Raji (cell line): Measurements from ENCODE around the gene LRRIQ4.

Experiments used
- POLR2A ChIP-seq: IDR thresholded peaks from 2 replicates; pipeline ENCODE4 v1.6.1; 2011; ENCODE audit warnings: low read depth, low read length, control low read depth; ENCODE audit not compliant: insufficient read depth

The LRRIQ4 gene

DNA sequence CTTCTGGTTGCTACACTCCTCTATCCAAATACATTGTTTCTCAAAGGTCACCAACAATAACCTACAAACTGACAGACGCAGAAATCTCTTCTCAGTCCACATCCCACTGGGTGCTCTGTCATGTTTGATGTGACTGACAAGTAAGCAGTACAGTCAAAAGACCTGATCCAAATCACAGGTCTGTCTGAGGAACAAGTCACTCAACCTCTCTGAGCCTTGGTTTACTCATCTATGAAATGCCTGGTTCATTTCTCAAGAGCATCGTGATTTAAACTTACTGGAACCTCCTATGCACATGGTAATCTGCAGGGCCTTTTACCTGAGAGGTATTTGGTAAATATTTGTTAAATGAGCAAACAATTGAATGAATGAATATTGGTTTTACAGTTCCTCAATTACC lies 51.6 kb downstream of the LRRIQ4 start:
- TF ChIP-seq POLR2A = no peak

DNA sequence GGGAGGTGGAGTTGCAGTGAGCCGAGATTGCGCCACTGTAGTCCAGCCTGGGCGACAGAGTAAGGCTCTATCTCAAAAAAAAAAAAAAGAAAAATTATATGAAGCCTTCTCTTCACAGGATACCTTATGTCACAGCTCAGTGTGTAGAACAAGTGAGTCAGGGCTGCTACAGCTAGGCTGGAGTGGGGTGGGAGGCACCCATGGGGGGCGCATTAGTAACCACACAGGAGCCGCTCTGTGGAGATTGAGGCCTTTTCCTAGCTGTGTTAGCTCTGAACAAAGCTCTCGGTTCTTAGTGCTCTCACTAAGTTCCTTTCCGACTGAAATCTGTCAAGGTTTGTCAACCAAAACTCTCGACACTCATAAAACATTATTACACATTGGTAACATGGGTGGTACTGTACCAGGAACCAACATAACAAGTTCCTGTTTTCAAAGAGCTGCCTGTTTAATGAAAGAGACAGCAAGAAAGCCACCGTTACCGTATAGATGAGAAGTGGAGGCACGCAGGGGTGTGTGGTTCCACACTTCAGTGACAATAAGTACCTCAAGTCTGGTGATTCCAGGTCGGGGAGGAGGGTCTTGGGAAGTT lies 52.6 kb downstream of the LRRIQ4 start:
- no peak for TF ChIP-seq POLR2A

DNA sequence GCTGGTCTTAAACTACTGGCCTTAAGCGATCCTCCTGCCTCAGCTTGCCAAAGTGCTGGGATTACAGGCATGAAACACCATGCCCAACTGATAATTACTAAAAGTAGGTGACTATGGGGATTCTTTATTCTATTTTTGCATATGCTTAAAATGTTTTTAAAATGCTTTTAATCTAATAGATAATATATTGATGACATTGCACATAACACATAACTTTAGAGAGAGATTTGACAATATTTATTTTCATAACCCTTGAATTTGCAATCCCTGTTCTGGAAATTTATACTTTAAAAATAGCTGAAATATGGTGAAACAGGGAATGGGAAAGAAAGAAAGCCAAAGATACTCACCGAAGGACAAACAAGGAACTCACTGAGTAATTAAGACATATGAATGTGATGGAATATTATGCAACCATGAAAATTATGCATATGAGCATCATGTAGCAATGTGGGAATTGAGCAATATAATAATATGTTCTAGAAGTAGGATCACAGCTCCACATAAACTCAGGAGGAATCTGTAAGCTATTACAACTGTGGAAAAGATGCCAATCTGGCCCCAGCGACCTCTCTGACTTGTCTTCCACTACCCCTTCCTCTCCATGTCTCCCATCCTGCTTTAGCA lies 55.0 kb downstream of the LRRIQ4 start:
- no peak for TF ChIP-seq POLR2A

DNA sequence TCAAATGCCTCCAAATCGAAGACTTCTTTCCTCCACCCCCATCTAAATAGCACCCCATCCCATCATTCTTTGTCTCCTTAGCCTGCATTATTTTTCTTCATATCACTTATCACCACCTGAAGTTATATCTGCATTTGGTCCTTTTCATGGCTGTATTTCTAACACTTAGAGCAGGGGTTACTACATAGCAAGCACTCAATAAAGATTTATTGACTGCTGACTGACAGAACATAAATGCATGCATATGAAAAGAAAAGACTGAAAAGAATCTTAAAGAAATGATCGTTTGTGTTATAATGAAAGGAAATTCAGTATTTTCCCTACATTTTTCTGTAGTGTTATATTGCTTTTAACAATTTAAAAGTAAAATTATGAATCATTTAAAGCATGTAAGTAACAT lies 55.7 kb downstream of the LRRIQ4 start:
- no peak for TF ChIP-seq POLR2A

DNA sequence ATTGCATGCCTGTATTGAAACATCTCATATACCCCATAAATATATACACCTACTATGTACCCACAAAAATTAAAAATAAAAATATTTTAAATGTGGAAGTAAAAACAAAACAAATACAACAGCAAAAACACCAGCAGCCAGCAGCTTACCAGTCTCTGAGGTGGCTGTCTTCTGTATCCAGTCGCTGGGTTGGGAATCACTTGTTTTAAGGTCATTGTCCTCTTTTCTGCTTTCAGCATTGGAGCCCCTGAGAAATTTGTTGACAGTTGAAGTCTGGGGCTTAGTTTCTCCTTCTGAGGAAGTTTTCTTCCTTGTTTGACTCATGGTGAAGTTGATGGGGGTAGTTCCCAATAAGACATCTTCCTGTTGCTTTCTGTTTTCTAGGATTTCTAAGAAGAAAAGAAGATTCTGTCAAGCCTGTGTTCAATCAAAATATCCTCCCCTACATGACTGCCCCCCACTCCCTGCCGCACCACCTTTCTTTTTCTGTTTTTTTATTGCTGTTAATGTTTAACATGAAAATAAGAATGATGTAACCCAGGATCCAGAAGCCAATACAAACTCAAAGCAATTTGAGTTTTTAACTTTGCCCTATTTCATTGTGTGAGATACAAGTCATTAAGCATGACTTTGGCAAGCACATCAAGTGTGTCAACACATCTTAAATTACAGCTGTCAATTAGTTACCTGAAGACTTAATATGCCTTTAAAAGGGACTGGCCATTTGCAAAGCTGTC lies 57.0 kb downstream of the LRRIQ4 start, which contains the start of gene LRRC31:
Gene LRRC31 (minus strand): TSS at position 452 of the 737 bp plus-strand sequence. CDS start 128 bp downstream, at position 324.
- TF ChIP-seq POLR2A = no peak

DNA sequence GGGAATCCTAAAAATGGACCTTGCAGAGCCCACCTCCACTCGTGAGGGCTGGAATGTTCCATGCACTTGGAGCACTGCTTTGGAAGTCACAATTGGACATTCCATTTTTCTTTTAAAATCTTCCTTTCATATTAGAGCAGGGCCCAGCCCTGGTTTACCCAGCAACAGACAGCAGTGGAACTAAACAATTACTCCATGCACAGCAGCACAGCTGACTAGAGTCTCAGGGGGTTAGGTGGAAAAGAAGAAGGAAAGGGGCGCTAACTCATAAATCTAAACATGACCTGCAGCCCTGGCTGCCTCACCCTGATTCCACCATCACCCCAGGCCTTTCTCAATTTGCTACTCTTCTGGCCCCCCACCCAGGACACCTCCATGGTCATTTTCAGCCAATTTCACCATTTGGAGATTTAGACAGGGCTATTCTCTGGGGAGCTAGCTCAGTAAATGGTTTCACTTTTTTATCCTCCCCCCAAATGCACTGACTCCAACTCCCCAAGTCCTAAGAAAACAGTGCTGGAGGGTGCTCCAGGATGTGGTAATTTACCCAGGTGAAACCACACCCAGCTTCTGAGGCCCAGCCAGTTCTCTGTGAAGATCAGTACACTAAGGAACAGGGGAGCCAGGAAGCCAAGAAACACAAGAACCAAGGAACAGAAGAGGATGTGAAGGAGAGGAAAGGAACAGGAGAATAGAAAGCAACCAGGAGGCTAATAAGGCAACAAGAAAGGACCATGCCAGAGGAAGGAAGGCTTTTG lies 58.6 kb downstream of the LRRIQ4 start:
- TF ChIP-seq POLR2A = no peak

DNA sequence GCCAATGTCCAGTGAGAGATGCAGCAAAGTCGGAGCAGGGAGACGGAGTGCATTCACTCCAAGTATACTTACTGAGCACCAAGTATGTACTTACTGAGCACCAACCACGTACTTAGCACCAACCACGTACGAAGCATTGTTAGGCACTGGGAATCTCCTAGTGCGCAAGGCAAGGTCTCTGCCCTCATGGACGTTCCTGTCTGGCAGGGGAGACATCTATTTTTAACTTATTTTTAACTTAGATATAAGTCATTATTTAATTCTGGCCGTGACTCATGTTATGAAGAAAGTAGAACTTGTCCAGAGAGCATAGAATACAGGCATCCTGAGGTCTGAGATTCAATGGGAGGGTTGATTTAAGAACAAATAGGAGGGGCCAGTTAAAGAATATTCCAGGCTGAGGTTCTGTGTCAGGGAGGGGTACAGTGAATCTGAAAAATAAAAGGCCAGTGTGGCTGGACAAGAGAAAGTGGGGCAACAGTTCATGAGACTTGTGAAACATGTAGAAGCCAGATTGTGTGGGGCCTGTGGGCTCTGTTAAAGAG lies 66.4 kb downstream of the LRRIQ4 start:
- TF ChIP-seq POLR2A = no peak

DNA sequence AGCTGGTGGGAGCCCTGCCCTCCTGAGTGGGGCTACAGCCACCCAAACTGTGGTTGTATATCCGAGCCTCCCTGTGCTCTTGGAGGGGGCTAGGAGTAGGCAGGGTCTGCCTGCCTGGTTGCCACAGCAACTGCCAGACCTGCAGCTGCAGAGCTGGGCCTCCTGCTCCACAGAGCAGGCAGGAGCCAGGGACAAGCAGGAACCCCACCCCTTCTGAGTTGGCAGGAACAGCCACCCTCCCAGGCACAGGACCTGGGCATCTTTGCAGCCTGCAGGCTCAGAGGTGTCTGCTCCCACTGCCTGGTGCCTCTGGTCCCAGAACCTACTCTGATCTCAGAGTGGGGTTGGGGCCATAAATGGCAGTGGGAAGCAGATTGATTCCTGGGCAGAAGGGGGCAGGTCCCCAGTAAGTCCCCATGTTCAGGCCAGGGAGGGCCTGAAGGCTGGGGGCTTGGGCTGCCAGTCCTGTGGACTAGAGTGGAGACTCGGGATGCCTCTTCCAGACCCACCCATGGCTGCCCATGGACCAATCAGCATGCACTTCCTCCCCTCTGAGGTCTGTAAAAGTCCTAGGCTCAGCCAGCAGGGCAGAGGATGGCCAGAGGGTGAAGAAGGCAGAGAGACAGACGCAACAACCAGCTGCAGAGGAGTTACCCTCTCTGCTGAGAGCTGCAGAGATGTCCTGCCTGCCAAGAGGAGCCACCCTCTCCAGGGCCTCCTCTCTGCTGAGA lies 67.3 kb downstream of the LRRIQ4 start:
- TF ChIP-seq POLR2A = no peak

DNA sequence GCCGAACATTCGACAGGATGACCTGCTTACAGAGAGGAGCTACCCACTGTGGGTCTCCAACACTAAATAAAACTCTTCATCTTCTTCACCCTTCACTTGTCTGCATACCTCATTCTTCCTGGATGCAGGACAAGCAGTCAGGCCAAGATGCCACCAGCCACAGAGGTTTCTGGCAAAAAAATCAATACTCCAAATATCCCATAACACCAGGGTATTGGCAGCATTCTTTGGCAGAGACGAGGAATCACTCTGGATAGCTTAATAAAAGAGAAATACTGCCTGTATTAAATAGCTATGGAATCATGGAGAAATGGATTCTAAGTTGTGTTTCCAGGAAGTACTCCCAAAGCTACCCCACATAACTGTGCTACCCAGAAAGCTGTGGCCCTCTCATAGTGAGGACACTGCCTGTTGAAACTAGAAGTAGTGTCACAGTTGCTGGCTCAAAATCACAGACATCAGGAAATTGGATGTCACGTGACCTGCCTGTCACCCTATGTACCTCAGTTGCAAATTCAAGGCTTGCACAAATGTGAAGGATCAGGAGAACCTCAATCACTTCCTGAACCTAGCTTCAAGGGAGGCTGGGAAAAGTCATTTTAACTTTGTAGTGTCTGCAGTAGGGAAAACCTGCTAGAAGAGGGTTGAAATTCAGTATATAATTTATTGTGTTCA lies 68.0 kb downstream of the LRRIQ4 start:
- TF ChIP-seq POLR2A = no peak

DNA sequence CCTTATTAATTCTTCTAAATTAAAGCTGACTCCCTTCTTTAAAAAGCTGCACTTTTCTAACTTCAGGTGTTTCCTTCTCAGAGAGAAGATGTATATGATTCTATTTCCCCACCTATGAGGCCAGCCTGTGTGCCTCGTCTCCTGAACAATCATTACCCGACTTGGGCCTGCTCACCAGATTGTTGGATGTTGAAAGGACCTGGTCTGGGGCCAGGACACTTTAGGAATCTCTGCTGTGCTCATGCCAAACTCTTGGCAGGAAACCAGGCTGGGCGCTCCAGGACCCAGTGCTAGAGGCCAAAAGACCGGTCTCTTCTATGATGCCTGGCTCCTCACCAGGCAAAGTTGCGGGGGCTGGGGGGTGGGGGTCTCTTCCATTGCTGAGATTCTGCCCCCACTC lies 74.0 kb downstream of the LRRIQ4 start:
- no peak for TF ChIP-seq POLR2A
